ENCODE measurements around the gene TMEM183A.

- TF ChIP-seq EZH2phosphoT487 (IDR thresholded peaks at IDR 0.05; ENCODE audit: low read depth, severe bottlenecking, unreplicated experiment) (no peak), EZH2 (IDR thresholded peaks at IDR 0.05; ENCODE audit: borderline replicate concordance) (no peak), CTCF (IDR thresholded peaks at IDR 0.05; ENCODE audit: poor library complexity) (no peak)
These were observed 51.4 kb downstream of the TMEM183A start for GRCh38 chr1:203058676-203058935.
